KMS-11 (cell line): ENCODE measurements around the gene CD81.

Source experiments
- H2AFZ ChIP-seq: fragments of 200-600 bp; sonication (generic); 2 replicates; pipeline ENCODE4 v1.6.1; 2016; ENCODE audit warnings: antibody characterized with exemption, mixed run types, low read depth
- H3K27ac ChIP-seq: fragments of 200-600 bp; sonication (generic); 2 replicates; pipeline ENCODE4 v1.6.1; 2016; ENCODE audit warnings: mild to moderate bottlenecking, mixed run types
- H3K27me3 ChIP-seq: fragments of 200-600 bp; sonication (generic); 2 replicates; pipeline ENCODE4 v1.6.1; 2017; ENCODE audit warnings: mild to moderate bottlenecking, low read depth, mixed run types, moderate library complexity; ENCODE audit not compliant: insufficient read depth
- H3K36me3 ChIP-seq: fragments of 200-600 bp; sonication (generic); 2 replicates; pipeline ENCODE4 v1.6.1; 2017; ENCODE audit warnings: mild to moderate bottlenecking, mixed run types; ENCODE audit not compliant: insufficient read depth
- H3K4me1 ChIP-seq: fragments of 200-600 bp; sonication (generic); 2 replicates; pipeline ENCODE4 v1.6.1; 2016; ENCODE audit warnings: mild to moderate bottlenecking, low read depth, mixed run types; ENCODE audit not compliant: poor library complexity, severe bottlenecking
- H3K4me2 ChIP-seq: fragments of 200-600 bp; sonication (generic); 2 replicates; pipeline ENCODE4 v1.7.0; 2016; ENCODE audit warnings: mild to moderate bottlenecking, mixed run types
- H3K4me3 ChIP-seq: fragments of 200-600 bp; sonication (generic); IDR thresholded peaks from 2 replicates; pipeline ENCODE4 v1.6.1; 2017; ENCODE audit warnings: low read depth, low read length, mixed read lengths; ENCODE audit not compliant: insufficient read depth
- H3K79me2 ChIP-seq: fragments of 200-600 bp; sonication (generic); 2 replicates; pipeline ENCODE4 v1.6.1; 2016; ENCODE audit warnings: low read depth, mixed run types; ENCODE audit not compliant: insufficient read depth
- H3K9ac ChIP-seq: fragments of 200-600 bp; sonication (generic); 2 replicates; pipeline ENCODE4 v1.6.1; 2016; ENCODE audit warnings: mild to moderate bottlenecking, mixed run types
- H4K20me1 ChIP-seq: fragments of 200-600 bp; sonication (generic); 2 replicates; pipeline ENCODE4 v1.6.1; 2016; ENCODE audit warnings: mild to moderate bottlenecking, mixed run types; ENCODE audit not compliant: insufficient read depth
- CTCF ChIP-seq: fragments of 200-600 bp; sonication (generic); conservative IDR thresholded peaks from 2 replicates; pipeline ENCODE4 v1.6.1; 2017; ENCODE audit warnings: low read depth, mild to moderate bottlenecking, antibody characterized with exemption, low read length, moderate library complexity, mixed read lengths

The CD81 gene

GRCh38 chr11:2346014-2346413 lies 31.1 kb upstream of the CD81 start:
- H3K4me1 ChIP-seq: no peaks in the 10 kb centered on the region
- no peak overlapping the region for H3K4me2 ChIP-seq
- H3K36me3 ChIP-seq: no peaks in the 10 kb centered on the region
- no peaks in the 10 kb centered on the region for H3K79me2 ChIP-seq
- H3K4me3 ChIP-seq: no peak overlapping the region
- no peak overlapping the region for H2AFZ ChIP-seq
- no peaks in the 10 kb centered on the region for H4K20me1 ChIP-seq
- H3K9ac ChIP-seq: no peak overlapping the region
- no peak overlapping the region for H3K27ac ChIP-seq
- TF ChIP-seq CTCF: no peak
- peaks cover 90% of the 10 kb centered on the region for H3K27me3 ChIP-seq

GRCh38 chr11:2346586-2347307 lies 30.4 kb upstream of the CD81 start:
- Histone ChIP-seq H3K4me2 (no peak overlapping the region), H2AFZ (no peak overlapping the region), H3K4me1 (no peaks in the 10 kb centered on the region), H3K79me2 (no peaks in the 10 kb centered on the region), H3K4me3 (no peak overlapping the region), H3K9ac (no peak overlapping the region), H3K27ac (no peak overlapping the region), H3K27me3 (peaks cover 89% of the 10 kb centered on the region), H3K36me3 (no peaks in the 10 kb centered on the region), H4K20me1 (no peaks in the 10 kb centered on the region)
- no peak for TF ChIP-seq CTCF

GRCh38 chr11:2347308-2347830 lies 29.7 kb upstream of the CD81 start:
- Histone ChIP-seq H4K20me1 (no peaks in the 10 kb centered on the region), H2AFZ (no peak overlapping the region), H3K4me2 (no peak overlapping the region), H3K79me2 (no peaks in the 10 kb centered on the region), H3K27ac (no peak overlapping the region), H3K4me3 (no peak overlapping the region), H3K27me3 (peaks cover 89% of the 10 kb centered on the region), H3K4me1 (no peaks in the 10 kb centered on the region), H3K9ac (no peak overlapping the region), H3K36me3 (no peaks in the 10 kb centered on the region)
- no peak for TF ChIP-seq CTCF

- H4K20me1 ChIP-seq: no peaks in the 10 kb centered on the region
- H3K27me3 ChIP-seq: peaks cover 89% of the 10 kb centered on the region
- H3K9ac ChIP-seq: no peak overlapping the region
- no peak overlapping the region for H3K27ac ChIP-seq
- TF ChIP-seq CTCF: no peak
- H2AFZ ChIP-seq: no peak overlapping the region
- no peaks in the 10 kb centered on the region for H3K4me1 ChIP-seq
- H3K79me2 ChIP-seq: no peaks in the 10 kb centered on the region
- no peak overlapping the region for H3K4me2 ChIP-seq
- H3K4me3 ChIP-seq: no peak overlapping the region
- H3K36me3 ChIP-seq: no peaks in the 10 kb centered on the region
Measured at GRCh38 chr11:2348986-2349385, 28.1 kb upstream of the CD81 start.
